ENCODE data around the gene CERKL. TPM values are rescaled to one million over a fixed set of nuclear protein-coding genes. Genes with fewer than 3 reads are reported as not detected.

The CERKL gene
- total RNA-seq, 1 donor from 2014 or later = not detected

- Mint-ChIP-seq H3K27me3 (ENCODE audit: unreplicated experiment) (peaks cover 24% of the 10 kb centered on the region), H3K36me3 (ENCODE audit: unreplicated experiment) (no peaks in the 10 kb centered on the region), H3K4me1 (ENCODE audit: unreplicated experiment) (no peaks in the 10 kb centered on the region), H3K4me3 (ENCODE audit: unreplicated experiment) (no peak overlapping the region), H3K27ac (ENCODE audit: unreplicated experiment) (no peak overlapping the region), H3K9me3 (ENCODE audit: unreplicated experiment) (no peaks in the 10 kb centered on the region)
- no peak for TF ChIP-seq CTCF (IDR thresholded peaks at IDR 0.05)
- DNase-seq (ENCODE audit: extremely low spot score, unreplicated experiment) = no peak
Observed at GRCh38 chr2:181614874-181615638, 41.8 kb downstream of the CERKL start.

- no peak overlapping the region for H3K27ac Mint-ChIP-seq (ENCODE audit: unreplicated experiment)
- H3K36me3 Mint-ChIP-seq (ENCODE audit: unreplicated experiment) = no peaks in the 10 kb centered on the region
- DNase-seq (ENCODE audit: extremely low spot score, unreplicated experiment) = no peak
- H3K9me3 Mint-ChIP-seq (ENCODE audit: unreplicated experiment) = no peaks in the 10 kb centered on the region
- no peak for TF ChIP-seq CTCF (IDR thresholded peaks at IDR 0.05)
- H3K27me3 Mint-ChIP-seq (ENCODE audit: unreplicated experiment) = peaks cover 22% of the 10 kb centered on the region
- no peaks in the 10 kb centered on the region for H3K4me1 Mint-ChIP-seq (ENCODE audit: unreplicated experiment)
- H3K4me3 Mint-ChIP-seq (ENCODE audit: unreplicated experiment) = no peak overlapping the region
Observed at GRCh38 chr2:181613241-181613640, 43.7 kb downstream of the CERKL start.

GRCh38 chr2:181607629-181608590 is 49.0 kb downstream of the CERKL start:
- H3K36me3 Mint-ChIP-seq (ENCODE audit: unreplicated experiment) = no peaks in the 10 kb centered on the region
- peaks cover 16% of the 10 kb centered on the region for H3K27me3 Mint-ChIP-seq (ENCODE audit: unreplicated experiment)
- peaks cover 4% of the 10 kb centered on the region for H3K9me3 Mint-ChIP-seq (ENCODE audit: unreplicated experiment)
- H3K4me3 Mint-ChIP-seq (ENCODE audit: unreplicated experiment) = no peak overlapping the region
- no peak for DNase-seq (ENCODE audit: extremely low spot score, unreplicated experiment)
- H3K27ac Mint-ChIP-seq (ENCODE audit: unreplicated experiment) = no peak overlapping the region
- TF ChIP-seq CTCF (IDR thresholded peaks at IDR 0.05) = no peak
- no peaks in the 10 kb centered on the region for H3K4me1 Mint-ChIP-seq (ENCODE audit: unreplicated experiment)

- H3K36me3 Mint-ChIP-seq (ENCODE audit: unreplicated experiment) = no peaks in the 10 kb centered on the region
- no peak overlapping the region for H3K4me3 Mint-ChIP-seq (ENCODE audit: unreplicated experiment)
Observed at GRCh38 chr2:181605889-181606837, 50.7 kb downstream of the CERKL start.

More at GRCh38 chr2:181605889-181606837, 50.7 kb downstream of the CERKL start:
- Mint-ChIP-seq H3K4me1 (ENCODE audit: unreplicated experiment) (no peaks in the 10 kb centered on the region), H3K9me3 (ENCODE audit: unreplicated experiment) (peaks cover 4% of the 10 kb centered on the region), H3K27ac (ENCODE audit: unreplicated experiment) (no peak overlapping the region), H3K27me3 (ENCODE audit: unreplicated experiment) (peaks cover 19% of the 10 kb centered on the region)
- no peak for DNase-seq (ENCODE audit: extremely low spot score, unreplicated experiment)
- no peak for TF ChIP-seq CTCF (IDR thresholded peaks at IDR 0.05)

All from osteocyte (in vitro differentiated cells).